ENCODE data around the gene EMCN. TPM values are rescaled to one million over a fixed set of nuclear protein-coding genes. Genes with fewer than 3 reads are reported as not detected.

The EMCN gene
- total RNA-seq, 4 donors from 2014 or later: 27.0 to 69.7 (median 44.5) TPM

GRCh38 chr4:100379583-100380105 lies 138.2 kb downstream of the EMCN start:
- Histone ChIP-seq H3K9me3 (no peaks in the 10 kb centered on the region), H3K4me1 (no peaks in the 10 kb centered on the region), H3K4me3 (replicated peaks in 1 of 3) (no peak overlapping the region), H3K27me3 (no peaks in the 10 kb centered on the region), H3K27ac (no peak overlapping the region), H3K36me3 (no peaks in the 10 kb centered on the region)
- DNase-seq: no peak
- 92 to 95% methylated on average over 4 to 5 of the region's 5 CpGs for WGBS, 2 donors
- intact Hi-C loops (cut with DNase I): no loop called here
- TF ChIP-seq CTCF (IDR thresholded peaks at IDR 0.05): no peak

- Histone ChIP-seq H3K27ac (no peak overlapping the region), H3K4me1 (no peaks in the 10 kb centered on the region), H3K4me3 (replicated peaks in 1 of 3) (no peak overlapping the region), H3K27me3 (no peaks in the 10 kb centered on the region), H3K36me3 (no peaks in the 10 kb centered on the region), H3K9me3 (no peaks in the 10 kb centered on the region)
- 83 to 88% methylated on average over 3 of the region's 3 CpGs for WGBS, 2 donors
- DNase-seq: no peak
- intact Hi-C loops (cut with DNase I): no loop called here
- TF ChIP-seq POLR2A (IDR thresholded peaks at IDR 0.05) (no peak), CTCF (IDR thresholded peaks at IDR 0.05) (peak in 1 of 6 experiments; percentile 23)
Measured at GRCh38 chr4:100372432-100372831, 145.4 kb downstream of the EMCN start.

GRCh38 chr4:100369871-100370270 lies 148.0 kb downstream of the EMCN start:
- no peak overlapping the region for H3K4me3 ChIP-seq (replicated peaks in 1 of 3)
- no peaks in the 10 kb centered on the region for H3K4me1 ChIP-seq
- H3K9me3 ChIP-seq: no peaks in the 10 kb centered on the region
- no peak overlapping the region for H3K27ac ChIP-seq
- intact Hi-C loops (cut with DNase I): no loop called here
- WGBS, 2 donors: 87 to 95% methylated on average over 2 of the region's 2 CpGs
- TF ChIP-seq CTCF (IDR thresholded peaks at IDR 0.05) (no peak), POLR2A (IDR thresholded peaks at IDR 0.05) (no peak)
- DNase-seq: no peak
- no peaks in the 10 kb centered on the region for H3K27me3 ChIP-seq
- no peaks in the 10 kb centered on the region for H3K36me3 ChIP-seq

- Histone ChIP-seq H3K36me3 (no peaks in the 10 kb centered on the region), H3K4me3 (replicated peaks in 1 of 3) (no peak overlapping the region), H3K9me3 (no peaks in the 10 kb centered on the region), H3K27ac (no peak overlapping the region), H3K27me3 (no peaks in the 10 kb centered on the region), H3K4me1 (peaks cover 0 to 6% of the 10 kb centered on the region in 2 donors)
- WGBS, 2 donors: 87 to 88% methylated on average over 1 of the region's 1 CpG
- intact Hi-C loops (cut with DNase I): no loop called here
- TF ChIP-seq CTCF (IDR thresholded peaks at IDR 0.05): no peak
- no peak for TF ChIP-seq POLR2A (IDR thresholded peaks at IDR 0.05)
- no peak for DNase-seq
Measured at GRCh38 chr4:100367451-100367850, 150.4 kb downstream of the EMCN start.

- no peaks in the 10 kb centered on the region for H3K9me3 ChIP-seq
- no peak for DNase-seq
- no peak overlapping the region for H3K4me3 ChIP-seq (replicated peaks in 1 of 3)
- H3K4me1 ChIP-seq: peaks cover 0 to 8% of the 10 kb centered on the region in 2 donors
- no peaks in the 10 kb centered on the region for H3K27me3 ChIP-seq
- no peaks in the 10 kb centered on the region for H3K36me3 ChIP-seq
- WGBS, 2 donors: 61 to 80% methylated on average over 2 of the region's 2 CpGs
- TF ChIP-seq CTCF (IDR thresholded peaks at IDR 0.05): no peak
- no peak for TF ChIP-seq POLR2A (IDR thresholded peaks at IDR 0.05)
- intact Hi-C loops (cut with DNase I): no loop called here
- no peak overlapping the region for H3K27ac ChIP-seq
Measured at GRCh38 chr4:100366213-100366612, 151.6 kb downstream of the EMCN start.
